Left renal cortex interstitium (tissue), 4 donors: ENCODE results near the gene ANO9. TPM values are rescaled to one million over a fixed set of nuclear protein-coding genes. Genes with fewer than 3 reads are reported as not detected.
"Not testable (repeated sequence)": the region's sequence is repeated elsewhere in the genome, so short reads cannot be mapped to it uniquely, and the experiment has no call there.

Experiments used
- DNase-seq, 4 donors: peaks; one replicate each; pipeline ENCODE4 v3.0.0-alpha.2; 2013; ENCODE audit warnings: low read depth in 4 of 4, low spot score in 2 of 4, missing footprints in 1 of 4
- polyA plus RNA-seq, 4 donors: library from polyadenylated mRNA; unstranded; fragments of 120-200 nt; gene quantifications; one replicate each; pipeline ENCODE4 v1.2.1, GENCODE V29; 2013; ENCODE audit not compliant: insufficient read length in 4 of 4

ANO9 gene
- polyA plus RNA-seq, 4 donors = 6.1 to 16.5 (median 12.2) TPM

GRCh38 chr11:405323-405953 lies 36.4 kb downstream of the ANO9 start:
- DNase-seq = no peak

- no peak for DNase-seq
Measured at GRCh38 chr11:404551-405264, 37.1 kb downstream of the ANO9 start.

GRCh38 chr11:403761-404431 lies 37.9 kb downstream of the ANO9 start:
- no peak for DNase-seq

GRCh38 chr11:403021-403760 lies 38.6 kb downstream of the ANO9 start:
- DNase-seq = no peak

- not testable (repeated sequence) for DNase-seq
Measured at GRCh38 chr11:401196-401595, 40.6 kb downstream of the ANO9 start.

GRCh38 chr11:400241-400689 lies 41.5 kb downstream of the ANO9 start:
- DNase-seq = no peak

GRCh38 chr11:399731-400211 lies 42.0 kb downstream of the ANO9 start:
- no peak for DNase-seq

GRCh38 chr11:398826-399225 lies 43.0 kb downstream of the ANO9 start:
- DNase-seq = no peak

- no peak for DNase-seq
Measured at GRCh38 chr11:396948-397548, 44.8 kb downstream of the ANO9 start.

- no peak for DNase-seq
Measured at GRCh38 chr11:396511-396947, 45.3 kb downstream of the ANO9 start.

GRCh38 chr11:395866-396265 lies 45.9 kb downstream of the ANO9 start:
- DNase-seq = no peak

GRCh38 chr11:394858-395655 lies 46.8 kb downstream of the ANO9 start:
- no peak for DNase-seq

GRCh38 chr11:394034-394857 lies 47.6 kb downstream of the ANO9 start, which contains the start of gene PKP3:
PKP3 (plus strand) TSS chr11:394209; CDS start chr11:394293, 84 bp downstream.
- DNase-seq = no peak

GRCh38 chr11:393219-394033 lies 48.4 kb downstream of the ANO9 start:
- no peak for DNase-seq

- no peak for DNase-seq
Measured at GRCh38 chr11:392102-392777, 49.6 kb downstream of the ANO9 start.

GRCh38 chr11:391117-392017 lies 50.4 kb downstream of the ANO9 start:
- no peak for DNase-seq
